IMR-90 (cell line): ENCODE results near the gene ABCA4. TPM values are rescaled to one million over a fixed set of nuclear protein-coding genes. Genes with fewer than 3 reads are reported as not detected.

Source experiments
- ATAC-seq: fragments of 200-7000 bp; cut with Tn5 transposase; 2 replicates; pipeline ENCODE4 v1.9.1; 2020; ENCODE audit warnings: low read depth, mild to moderate bottlenecking, moderate library complexity
- BruUV-seq: library from RNA; stranded (reverse); fragments of 400-500 nt; replicated peaks from 2 replicates; lab custom pipeline; 2021; lab: Mats Ljungman, UMichigan
- CTCF ChIA-PET: fragments of 300-600 bp; formaldehyde crosslinking; extraction: SDS; loops from one replicate; lab custom pipeline; 2021; ENCODE audit warnings: antibody characterized with exemption; lab: Yijun Ruan, JAX
- POLR2A ChIA-PET: fragments of 300-600 bp; sonication (Branson Sonifier 250); formaldehyde crosslinking; loops from one replicate; lab custom pipeline; 2022; ENCODE audit warnings: antibody characterized with exemption; ENCODE audit not compliant: unreplicated experiment; lab: Charles Lee
- DNase-seq: peaks from one replicate; pipeline ENCODE4 v3.0.0; 2013
- H2AFZ ChIP-seq: replicated peaks from 2 replicates; pipeline ENCODE3; 2013; ENCODE audit warnings: low read length, mild to moderate bottlenecking; ENCODE audit not compliant: poor library complexity
- H2AK5ac ChIP-seq: 2 replicates; pipeline ENCODE4 v1.6.1; 2013; ENCODE audit warnings: low read depth, low read length, inconsistent platforms
- H2AK9ac ChIP-seq: replicated peaks from 2 replicates; pipeline ENCODE3; 2013; ENCODE audit warnings: mild to moderate bottlenecking, low read depth, low read length, moderate library complexity; ENCODE audit not compliant: poor library complexity
- H2BK120ac ChIP-seq: 2 replicates; pipeline ENCODE4 v1.6.1; 2013; ENCODE audit warnings: low read depth, low read length, inconsistent platforms
- H2BK15ac ChIP-seq: 3 replicates; pipeline ENCODE4 v1.6.1; 2013; ENCODE audit warnings: low read depth, low read length, inconsistent platforms
- H2BK20ac ChIP-seq: 2 replicates; pipeline ENCODE4 v1.6.1; 2013; ENCODE audit warnings: low read depth, mild to moderate bottlenecking, inconsistent platforms, low read length, moderate library complexity
- H2BK5ac ChIP-seq: 2 replicates; pipeline ENCODE4 v1.6.1; 2013; ENCODE audit warnings: mild to moderate bottlenecking, low read depth, low read length, inconsistent platforms; ENCODE audit not compliant: poor library complexity, severe bottlenecking
- H3K14ac ChIP-seq: replicated peaks from 2 replicates; pipeline ENCODE4 v1.6.1; 2013; ENCODE audit warnings: low read depth, low read length, inconsistent platforms
- H3K18ac ChIP-seq: 2 replicates; pipeline ENCODE4 v1.6.1; 2013; ENCODE audit warnings: low read depth, low read length, control low read depth
- H3K23ac ChIP-seq: 2 replicates; pipeline ENCODE4 v1.6.1; 2013; ENCODE audit warnings: low read depth, low read length, inconsistent platforms
- H3K27ac ChIP-seq: 2 replicates; pipeline ENCODE4 v1.5.1; 2013; ENCODE audit warnings: mild to moderate bottlenecking, control low read depth, low read length; ENCODE audit not compliant: insufficient read depth
- H3K27me3 ChIP-seq: 2 replicates; pipeline ENCODE4 v1.6.1; 2013; ENCODE audit warnings: low read length; ENCODE audit not compliant: control insufficient read depth, insufficient read depth
- H3K36me3 ChIP-seq: 2 replicates; pipeline ENCODE4 v1.6.1; 2013; ENCODE audit warnings: low read length, mixed read lengths; ENCODE audit not compliant: control insufficient read depth, insufficient read depth
- H3K4ac ChIP-seq: 2 replicates; pipeline ENCODE4 v1.6.1; 2013; ENCODE audit warnings: low read depth, low read length, inconsistent platforms
- H3K4me1 ChIP-seq: 2 replicates; pipeline ENCODE4 v1.6.1; 2013; ENCODE audit warnings: low read length, mixed read lengths; ENCODE audit not compliant: control insufficient read depth, insufficient read depth
- H3K4me2 ChIP-seq: 2 replicates; pipeline ENCODE4 v1.6.1; 2013; ENCODE audit warnings: low read depth, mild to moderate bottlenecking, control low read depth, low read length, moderate library complexity
- H3K4me3 ChIP-seq: 2 replicates; pipeline ENCODE4 v1.5.1; 2013; ENCODE audit warnings: low read depth, mild to moderate bottlenecking, control low read depth, low read length, moderate library complexity; ENCODE audit not compliant: insufficient read depth
- H3K56ac ChIP-seq: 2 replicates; pipeline ENCODE4 v1.6.1; 2013; ENCODE audit warnings: low read length, inconsistent platforms; ENCODE audit not compliant: insufficient read depth; ENCODE audit errors: extremely low read depth
- H3K79me1 ChIP-seq, 2 experiments: 2 replicates each; pipeline ENCODE4 v1.6.1; 2013; ENCODE audit warnings: low read length in 2 of 2, inconsistent platforms in 1 of 2, low read depth in 1 of 2
- H3K9ac ChIP-seq: 2 replicates; pipeline ENCODE4 v1.6.1; 2013; ENCODE audit warnings: low read depth, low read length, control low read depth
- H3K9me1 ChIP-seq: 2 replicates; pipeline ENCODE4 v1.6.1; 2013; ENCODE audit warnings: low read length, inconsistent platforms; ENCODE audit not compliant: insufficient read depth
- H3K9me3 ChIP-seq: 2 replicates; pipeline ENCODE4 v1.6.1; 2013; ENCODE audit warnings: low read length; ENCODE audit not compliant: control insufficient read depth, insufficient read depth
- H4K20me1 ChIP-seq: 2 replicates; pipeline ENCODE4 v1.6.1; 2013; ENCODE audit warnings: low read length, inconsistent platforms; ENCODE audit not compliant: insufficient read depth
- H4K5ac ChIP-seq: 2 replicates; pipeline ENCODE4 v1.6.1; 2013; ENCODE audit warnings: mild to moderate bottlenecking, low read depth, low read length, control low read depth
- H4K8ac ChIP-seq, 2 experiments: 2 replicates each; pipeline ENCODE4 v1.6.1; 2013; ENCODE audit warnings: low read depth in 2 of 2, low read length in 2 of 2, control low read depth in 1 of 2, inconsistent platforms in 1 of 2
- H4K91ac ChIP-seq: 2 replicates; pipeline ENCODE4 v1.6.1; 2013; ENCODE audit warnings: low read depth, low read length, inconsistent platforms; ENCODE audit not compliant: insufficient read depth
- CTCF ChIP-seq: conservative IDR thresholded peaks from 2 replicates; pipeline ENCODE4 v1.5.1; 2012; ENCODE audit warnings: mild to moderate bottlenecking, low read depth, low read length, improper control_type of control experiment
- FOS ChIP-seq: fragments of 150-350 bp; IDR thresholded peaks from 2 replicates; pipeline ENCODE4 v1.6.1; 2016; ENCODE audit warnings: low read depth, low read length
- MAZ ChIP-seq: IDR thresholded peaks from 2 replicates; pipeline ENCODE4 v1.6.1; 2012; ENCODE audit warnings: low read depth, mild to moderate bottlenecking, low read length, improper control_type of control experiment, moderate library complexity, borderline replicate concordance
- MXI1 ChIP-seq: IDR thresholded peaks from 2 replicates; pipeline ENCODE4 v1.6.1; 2012; ENCODE audit warnings: low read depth, mild to moderate bottlenecking, low read length, moderate library complexity, borderline replicate concordance
- NFE2L2 ChIP-seq: fragments of 150-350 bp; IDR thresholded peaks from 2 replicates; pipeline ENCODE4 v1.6.1; 2016; ENCODE audit warnings: low read depth, mild to moderate bottlenecking, low read length
- POLR2A ChIP-seq: IDR thresholded peaks from 2 replicates; pipeline ENCODE4 v1.6.1; 2012; ENCODE audit warnings: mild to moderate bottlenecking, low read depth, low read length
- USF2 ChIP-seq: fragments of 150-350 bp; IDR thresholded peaks from 2 replicates; pipeline ENCODE4 v1.6.1; 2017; ENCODE audit warnings: mild to moderate bottlenecking, antibody characterized with exemption, low read length, low read depth
- WGBS, 2 experiments: methylation state at CpG; one replicate each; pipeline versions ENCODE4 v1.1.5 to v1.1.7; 2013; ENCODE audit warnings: missing lambda C conversion rate in 2 of 2; ENCODE audit not compliant: insufficient read length in 1 of 2; ENCODE audit errors: extremely low coverage in 2 of 2; 5-methylcytosine and 5-hydroxymethylcytosine counted together
- dilution Hi-C: fragments of 300-500 bp; cut with HindIII; formaldehyde crosslinking; loops from one replicate; pipeline ENCODE4 v1.14.3; 2018; ENCODE audit warnings: low sequenced_read_pairs; ENCODE audit not compliant: unreplicated experiment
- in situ Hi-C: fragments of 300-500 bp; cut with MboI; formaldehyde crosslinking; loops from 3 replicates; pipeline ENCODE4 v1.14.3; 2019; ENCODE audit warnings: low sequenced_read_pairs, inconsistent platforms, mixed read lengths
- intact Hi-C: fragments of 100-400 bp; cut with micrococcal nuclease; formaldehyde crosslinking; loops from 2 replicates; pipeline ENCODE4 v1.10.0; 2022
- polyA plus RNA-seq, 3 experiments: library from polyadenylated mRNA; depleted of rRNA; stranded (reverse); fragments of >200 nt; gene quantifications; 2 replicates each; pipeline ENCODE4 v1.2.3, GENCODE V29; 2012; ENCODE audit warnings: low replicate concordance in 1 of 3
- total RNA-seq: library from RNA; depleted of rRNA; stranded (reverse); fragments of >200 nt; gene quantifications from 2 replicates; pipeline ENCODE4 v1.2.3, GENCODE V29; 2012

Gene ABCA4
- total and polyA plus RNA-seq, 2 of the 4 experiments (the other 2 are of a cell fraction) = under 0.01 to 0.36 TPM

GRCh38 chr1:93979040-93979717, 141.8 kb downstream of the ABCA4 start:
- H2AK9ac ChIP-seq = no peak overlapping the region
- no TSS peak for BruUV-seq
- intact Hi-C loops (loop anchor here (1.0 kb wide), 1 partner anchor 70 kb away; the partner anchor contains the start of gene GCLM), in situ Hi-C loops (no loop called here), dilution Hi-C loops (no loop called here)
- H3K9me3 ChIP-seq = no peaks in the 10 kb centered on the region
- peak overlapping the region; percentile 68 for H3K18ac ChIP-seq
- H2AFZ ChIP-seq = no peak overlapping the region
- no peak overlapping the region; the same call in 1 of the 2 replicates for H3K9ac ChIP-seq
- peak overlapping the region; percentile 79 for H2BK120ac ChIP-seq
- peaks cover 4% of the 10 kb centered on the region; the same call in 1 of the 2 replicates for H3K27me3 ChIP-seq
- peaks cover 7% of the 10 kb centered on the region; the same call in 1 of the 2 replicates for H3K9me1 ChIP-seq
- peak overlapping the region; percentile 79; the same call in 1 of the 2 replicates for H3K4ac ChIP-seq
- H3K4me2 ChIP-seq = 0 out of 2 replicates have a peak overlapping the region, but pooled peaks have one; percentile 35
- H3K36me3 ChIP-seq = no peaks in the 10 kb centered on the region
- WGBS, 2 experiments = 90% methylated on average over 2 of the region's 7 CpGs; no CpG with 5 or more reads in 1 of the 2 experiments
- peaks cover 22% of the 10 kb centered on the region for H3K4me1 ChIP-seq
- POLR2A ChIA-PET = no interaction called here
- H4K20me1 ChIP-seq = no peaks in the 10 kb centered on the region
- H3K23ac ChIP-seq = 0 out of 2 replicates have a peak overlapping the region, but pooled peaks have one; percentile 21
- peak overlapping the region; percentile 66 for H4K91ac ChIP-seq
- ATAC-seq (peak; percentile 48; the same call in 1 of the 2 replicates), DNase-seq (no peak)
- TF ChIP-seq NFE2L2 = no peak
- TF ChIP-seq POLR2A = no peak
- no peak for TF ChIP-seq MAZ
- TF ChIP-seq MXI1 = no peak
- no peak for TF ChIP-seq CTCF
- TF ChIP-seq FOS = no peak
- no peak for TF ChIP-seq USF2
- H4K5ac ChIP-seq = peak overlapping the region; percentile 21
- H3K4me3 ChIP-seq = no peak overlapping the region
- no peaks in the 10 kb centered on the region for H3K79me1 ChIP-seq
- no peak overlapping the region for H3K56ac ChIP-seq
- peak overlapping the region; percentile 49; the same call in 1 of the 2 replicates for H3K14ac ChIP-seq
- H3K27ac ChIP-seq = peak overlapping the region; percentile 89; the same call in 1 of the 2 replicates
- H4K8ac ChIP-seq = peak overlapping the region; percentile 46 to 57; a peak in 1 of 4 replicates
- H2BK20ac ChIP-seq = peak overlapping the region; percentile 45; the same call in 1 of the 2 replicates
- H2BK15ac ChIP-seq = peak overlapping the region; percentile 32; the same call in 1 of the 3 replicates
- peak overlapping the region; percentile 61; the same call in 1 of the 2 replicates for H2AK5ac ChIP-seq
- CTCF ChIA-PET = interaction anchor here (0.8 to 1.0 kb wide), 2 partner anchors 13 to 356 kb away, joined by 3 to 4 read pairs; no protein-coding TSS in a partner anchor
- peak overlapping the region; percentile 40 for H2BK5ac ChIP-seq
